Smooth muscle cell (in vitro differentiated cells): Measurements from ENCODE around the gene AXDND1. TPM values are rescaled to one million over a fixed set of nuclear protein-coding genes. Genes with fewer than 3 reads are reported as not detected.

Experiments
- DNase-seq: peaks from one replicate; lab custom pipeline; 2025; ENCODE audit not compliant: unreplicated experiment; lab: John Stamatoyannopoulos, UW
- H2AFZ ChIP-seq: fragments of 200-600 bp; sonication (generic); 2 replicates; pipeline ENCODE4 v1.6.0; 2016; ENCODE audit warnings: antibody characterized with exemption, low read depth, mild to moderate bottlenecking
- H3F3A ChIP-seq: fragments of 200-600 bp; sonication (generic); 2 replicates; pipeline ENCODE4 v1.6.0; 2017; ENCODE audit warnings: antibody characterized with exemption, low read depth
- H3K27ac ChIP-seq: fragments of 200-600 bp; sonication (generic); 2 replicates; pipeline ENCODE4 v1.5.1; 2016; ENCODE audit warnings: low read depth, mild to moderate bottlenecking
- H3K27me3 ChIP-seq: fragments of 200-600 bp; sonication (generic); 2 replicates; pipeline ENCODE4 v1.6.1; 2016; ENCODE audit warnings: low read depth, mild to moderate bottlenecking
- H3K36me3 ChIP-seq: fragments of 200-600 bp; sonication (generic); 2 replicates; pipeline ENCODE4 v1.5.1; 2016; ENCODE audit warnings: low read depth
- H3K4me1 ChIP-seq: fragments of 200-600 bp; sonication (generic); 2 replicates; pipeline ENCODE4 v1.5.1; 2016; ENCODE audit warnings: low read depth
- H3K4me2 ChIP-seq: fragments of 200-600 bp; sonication (generic); 2 replicates; pipeline ENCODE4 v1.6.0; 2016; ENCODE audit warnings: mild to moderate bottlenecking
- H3K4me3 ChIP-seq: fragments of 200-600 bp; sonication (generic); 2 replicates; pipeline ENCODE4 v1.5.1; 2016; ENCODE audit warnings: mild to moderate bottlenecking
- H3K79me2 ChIP-seq: fragments of 200-600 bp; sonication (generic); 2 replicates; pipeline ENCODE4 v1.6.0; 2016; ENCODE audit warnings: low read depth, mild to moderate bottlenecking
- H3K9ac ChIP-seq: fragments of 200-600 bp; sonication (generic); 2 replicates; pipeline ENCODE4 v1.6.0; 2016; ENCODE audit warnings: low read depth
- H3K9me3 ChIP-seq: fragments of 200-600 bp; sonication (generic); replicated peaks from 2 replicates; pipeline ENCODE4 v1.5.1; 2016; ENCODE audit warnings: low read depth
- H4K20me1 ChIP-seq: fragments of 200-600 bp; sonication (generic); 2 replicates; pipeline ENCODE4 v1.6.0; 2016; ENCODE audit warnings: low read depth
- WGBS: methylation state at CpG from one replicate; pipeline ENCODE4 v1.1.7; 2016; ENCODE audit warnings: low lambda C conversion rate; 5-methylcytosine and 5-hydroxymethylcytosine counted together
- polyA plus RNA-seq: library from polyadenylated mRNA; unstranded; fragments of >200 nt; fragmentation: Nextera tagmentation; extraction: Ambion mirVana; gene quantifications from 2 replicates; pipeline ENCODE4 v1.2.1, GENCODE V29; 2016
- total RNA-seq: library from RNA; depleted of rRNA; stranded (reverse); fragments of >200 nt; gene quantifications from 2 replicates; pipeline ENCODE4 v1.2.3, GENCODE V29; 2014
- TF ChIP-seq, protein P1 (sequence below): fragments of 200-600 bp; sonication (generic); IDR thresholded peaks from 2 replicates; pipeline ENCODE4 v1.5.1; 2017; ENCODE audit warnings: borderline replicate concordance, mild to moderate bottlenecking, antibody characterized with exemption; ENCODE audit not compliant: insufficient read depth, poor library complexity, severe bottlenecking

AXDND1 gene
- total and polyA plus RNA-seq, 2 experiments from 2014 or later: 0.41 TPM; not detected in 1

DNA sequence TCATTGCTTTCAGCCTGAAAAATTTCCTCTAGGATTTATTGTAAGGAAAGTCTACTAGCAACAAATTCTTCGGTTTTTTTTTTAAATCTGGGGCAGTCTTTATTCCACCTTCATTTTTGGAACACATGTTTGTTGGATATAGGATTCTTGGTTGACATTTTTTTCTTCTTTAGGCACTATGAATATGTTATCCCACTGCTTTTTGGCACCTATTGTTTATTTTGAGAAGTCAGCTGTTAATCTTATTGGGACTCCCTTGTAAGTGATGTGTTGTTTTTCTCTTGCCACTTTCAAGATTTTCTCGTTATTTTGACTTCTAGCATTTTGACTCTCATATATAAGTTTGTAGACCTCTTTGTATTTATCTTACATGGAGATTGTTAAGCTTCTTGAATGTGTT, 110.7 kb downstream of the AXDND1 start:
- Histone ChIP-seq H3K4me2 (no peak overlapping the region), H3K27ac (no peak overlapping the region), H4K20me1 (no peaks in the 10 kb centered on the region), H3K4me3 (no peak overlapping the region), H3K36me3 (no peaks in the 10 kb centered on the region), H3K27me3 (no peaks in the 10 kb centered on the region), H3K9me3 (peaks cover 6% of the 10 kb centered on the region), H3K9ac (no peak overlapping the region), H3F3A (no peaks in the 10 kb centered on the region), H3K4me1 (no peaks in the 10 kb centered on the region), H3K79me2 (no peaks in the 10 kb centered on the region), H2AFZ (no peak overlapping the region)
- TF ChIP-seq, protein P1, sequence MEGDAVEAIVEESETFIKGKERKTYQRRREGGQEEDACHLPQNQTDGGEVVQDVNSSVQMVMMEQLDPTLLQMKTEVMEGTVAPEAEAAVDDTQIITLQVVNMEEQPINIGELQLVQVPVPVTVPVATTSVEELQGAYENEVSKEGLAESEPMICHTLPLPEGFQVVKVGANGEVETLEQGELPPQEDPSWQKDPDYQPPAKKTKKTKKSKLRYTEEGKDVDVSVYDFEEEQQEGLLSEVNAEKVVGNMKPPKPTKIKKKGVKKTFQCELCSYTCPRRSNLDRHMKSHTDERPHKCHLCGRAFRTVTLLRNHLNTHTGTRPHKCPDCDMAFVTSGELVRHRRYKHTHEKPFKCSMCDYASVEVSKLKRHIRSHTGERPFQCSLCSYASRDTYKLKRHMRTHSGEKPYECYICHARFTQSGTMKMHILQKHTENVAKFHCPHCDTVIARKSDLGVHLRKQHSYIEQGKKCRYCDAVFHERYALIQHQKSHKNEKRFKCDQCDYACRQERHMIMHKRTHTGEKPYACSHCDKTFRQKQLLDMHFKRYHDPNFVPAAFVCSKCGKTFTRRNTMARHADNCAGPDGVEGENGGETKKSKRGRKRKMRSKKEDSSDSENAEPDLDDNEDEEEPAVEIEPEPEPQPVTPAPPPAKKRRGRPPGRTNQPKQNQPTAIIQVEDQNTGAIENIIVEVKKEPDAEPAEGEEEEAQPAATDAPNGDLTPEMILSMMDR: no peak
- WGBS: 50% methylated on average over 2 of the region's 2 CpGs
- no peak for DNase-seq

DNA sequence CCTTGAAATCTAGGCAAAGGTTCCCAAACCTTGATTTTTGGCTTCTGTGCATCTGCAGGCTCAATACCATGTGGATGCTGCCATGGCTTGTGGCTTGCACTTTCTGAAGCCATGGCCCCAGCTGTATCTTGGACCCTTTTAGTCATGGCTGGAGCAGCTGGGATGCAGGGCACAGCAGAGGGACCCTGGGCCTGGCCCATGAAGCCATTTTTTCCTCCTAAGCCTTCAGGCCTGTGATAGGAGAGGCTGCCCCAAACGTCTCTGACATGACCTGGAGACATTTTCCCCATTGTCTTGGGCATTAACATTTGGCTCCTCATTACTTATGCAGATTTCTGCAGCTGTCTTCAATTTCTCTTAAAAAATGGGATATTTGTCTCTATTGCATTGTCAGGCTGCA, 112.6 kb downstream of the AXDND1 start:
- H3K79me2 ChIP-seq: no peaks in the 10 kb centered on the region
- TF ChIP-seq, protein P1: no peak
- H3K27ac ChIP-seq: no peak overlapping the region
- H3K4me3 ChIP-seq: no peak overlapping the region
- H3K9ac ChIP-seq: no peak overlapping the region
- H3K4me2 ChIP-seq: no peak overlapping the region
- H2AFZ ChIP-seq: no peak overlapping the region
- H3F3A ChIP-seq: no peaks in the 10 kb centered on the region
- no peaks in the 10 kb centered on the region for H3K36me3 ChIP-seq
- no peaks in the 10 kb centered on the region for H4K20me1 ChIP-seq
- no peak for DNase-seq
- WGBS: 13% methylated on average over 1 of the region's 1 CpG
- peaks cover 6% of the 10 kb centered on the region for H3K9me3 ChIP-seq
- no peaks in the 10 kb centered on the region for H3K4me1 ChIP-seq
- no peaks in the 10 kb centered on the region for H3K27me3 ChIP-seq

DNA sequence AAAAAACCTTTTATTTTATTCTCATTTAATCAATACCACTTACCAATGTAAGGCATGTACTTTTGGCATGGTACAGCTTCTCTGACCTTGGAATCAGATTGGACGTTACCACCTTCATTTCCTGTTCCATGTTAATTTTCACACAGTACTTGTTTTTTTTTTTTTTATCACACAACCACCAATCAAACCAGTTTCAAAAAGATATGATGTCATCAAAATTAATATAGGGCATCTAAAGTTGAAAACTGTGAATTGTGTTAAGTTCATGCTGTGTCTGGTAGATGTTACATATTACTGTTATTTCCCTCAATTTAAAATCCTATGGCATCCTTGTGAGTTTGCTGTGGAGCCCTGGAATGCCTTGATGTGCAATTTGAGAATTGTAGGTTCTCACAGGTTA, 124.8 kb downstream of the AXDND1 start:
- Histone ChIP-seq H3K9me3 (no peaks in the 10 kb centered on the region), H2AFZ (no peak overlapping the region), H3K4me2 (no peak overlapping the region), H3K79me2 (no peaks in the 10 kb centered on the region), H3K36me3 (no peaks in the 10 kb centered on the region), H3F3A (no peaks in the 10 kb centered on the region), H3K9ac (no peak overlapping the region), H3K27me3 (no peaks in the 10 kb centered on the region), H4K20me1 (no peaks in the 10 kb centered on the region), H3K4me1 (no peaks in the 10 kb centered on the region), H3K4me3 (no peak overlapping the region), H3K27ac (no peak overlapping the region)
- 90% methylated on average over 1 of the region's 1 CpG for WGBS
- no peak for DNase-seq
- TF ChIP-seq, protein P1: no peak

DNA sequence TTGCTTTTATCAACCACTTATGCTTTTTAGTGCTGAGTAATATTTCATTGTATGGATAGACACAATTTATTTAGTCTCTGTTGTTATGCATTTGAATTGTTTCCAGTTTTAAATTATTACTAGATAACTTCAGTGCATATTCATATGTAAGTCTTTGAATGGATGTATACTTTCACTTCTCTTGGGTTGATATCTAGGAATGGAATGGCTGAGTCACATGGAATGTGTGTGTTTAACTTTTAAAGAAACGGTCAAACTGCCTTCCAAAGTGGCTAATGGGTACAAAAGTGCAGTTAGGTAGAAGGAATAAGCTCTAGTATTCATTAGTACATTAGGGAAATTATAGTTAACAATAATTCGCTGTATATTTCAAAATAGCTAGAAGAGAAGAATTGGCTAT, 127.6 kb downstream of the AXDND1 start:
- Histone ChIP-seq H3K4me2 (no peak overlapping the region), H3K36me3 (no peaks in the 10 kb centered on the region), H3K9me3 (no peaks in the 10 kb centered on the region), H2AFZ (no peak overlapping the region), H3F3A (no peaks in the 10 kb centered on the region), H3K4me3 (no peak overlapping the region), H3K4me1 (no peaks in the 10 kb centered on the region), H3K9ac (no peak overlapping the region), H3K79me2 (no peaks in the 10 kb centered on the region), H4K20me1 (no peaks in the 10 kb centered on the region), H3K27me3 (no peaks in the 10 kb centered on the region), H3K27ac (no peak overlapping the region)
- TF ChIP-seq, protein P1: no peak
- DNase-seq: no peak
- 60% methylated on average over 2 of the region's 2 CpGs for WGBS
